Measurements from ENCODE around the gene FAM227B.
"Not testable (repeated sequence)": the region's sequence is repeated elsewhere in the genome, so short reads cannot be mapped to it uniquely, and the experiment has no call there.

FAM227B gene

GRCh38 chr15:49620658-49621368, at the start of gene FAM227B, which contains the start of gene DTWD1:
Gene FAM227B (minus strand): TSS chr15:49620818. CDS start chr15:49615171, 5,647 bp downstream.
Gene DTWD1 (plus strand): TSS chr15:49621048. CDS start chr15:49625168, 4,120 bp downstream.
- Mint-ChIP-seq H3K27me3 (no peaks in the 10 kb centered on the region), H3K36me3 (peaks cover 17% of the 10 kb centered on the region), H3K4me3 (peak within 1 kb of the TSS; percentile 96), H3K9me3 (ENCODE audit: low read depth) (no peaks in the 10 kb centered on the region), H3K4me1 (ENCODE audit: low read depth) (peaks cover 47% of the 10 kb centered on the region), H3K27ac (peak within 1 kb of the TSS; percentile 94)

- H3K27me3 Mint-ChIP-seq: peaks cover 3% of the 10 kb centered on the region
- no peaks in the 10 kb centered on the region for H3K4me1 Mint-ChIP-seq (ENCODE audit: low read depth)
- H3K9me3 Mint-ChIP-seq (ENCODE audit: low read depth): no peaks in the 10 kb centered on the region
- H3K36me3 Mint-ChIP-seq: no peaks in the 10 kb centered on the region
- H3K4me3 Mint-ChIP-seq: no peak overlapping the region
- no peak overlapping the region for H3K27ac Mint-ChIP-seq
Measured at GRCh38 chr15:49669288-49669687, 48.7 kb upstream of the FAM227B start.

- not testable (repeated sequence) for H3K36me3 Mint-ChIP-seq; H3K9me3 Mint-ChIP-seq (ENCODE audit: low read depth); H3K4me1 Mint-ChIP-seq (ENCODE audit: low read depth); H3K4me3 Mint-ChIP-seq; H3K27me3 Mint-ChIP-seq; H3K27ac Mint-ChIP-seq
Measured at GRCh38 chr15:49666486-49666885, 45.9 kb upstream of the FAM227B start.

GRCh38 chr15:49664716-49665115, 44.1 kb upstream of the FAM227B start:
- Mint-ChIP-seq H3K4me1 (ENCODE audit: low read depth) (no peaks in the 10 kb centered on the region), H3K36me3 (no peaks in the 10 kb centered on the region)

GRCh38 chr15:49656734-49657133, 36.1 kb upstream of the FAM227B start:
- H3K27me3 Mint-ChIP-seq: peaks cover 17% of the 10 kb centered on the region
- H3K4me1 Mint-ChIP-seq (ENCODE audit: low read depth): no peaks in the 10 kb centered on the region
- no peak overlapping the region for H3K4me3 Mint-ChIP-seq
- H3K36me3 Mint-ChIP-seq: peaks cover 4% of the 10 kb centered on the region
- H3K9me3 Mint-ChIP-seq (ENCODE audit: low read depth): peaks cover 9% of the 10 kb centered on the region
- H3K27ac Mint-ChIP-seq: no peak overlapping the region

More at GRCh38 chr15:49664716-49665115, 44.1 kb upstream of the FAM227B start:
- Mint-ChIP-seq H3K27me3 (peaks cover 11% of the 10 kb centered on the region), H3K27ac (no peak overlapping the region), H3K9me3 (ENCODE audit: low read depth) (no peaks in the 10 kb centered on the region), H3K4me3 (no peak overlapping the region)

GRCh38 chr15:49652922-49653321, 32.3 kb upstream of the FAM227B start:
- Mint-ChIP-seq H3K36me3 (peaks cover 1% of the 10 kb centered on the region), H3K4me1 (ENCODE audit: low read depth) (no peaks in the 10 kb centered on the region), H3K27ac (no peak overlapping the region), H3K4me3 (no peak overlapping the region), H3K9me3 (ENCODE audit: low read depth) (peaks cover 9% of the 10 kb centered on the region), H3K27me3 (peaks cover 2% of the 10 kb centered on the region)

- peaks cover 9% of the 10 kb centered on the region for H3K9me3 Mint-ChIP-seq (ENCODE audit: low read depth)
- no peak overlapping the region for H3K4me3 Mint-ChIP-seq
- H3K27me3 Mint-ChIP-seq: no peaks in the 10 kb centered on the region
- H3K4me1 Mint-ChIP-seq (ENCODE audit: low read depth): no peaks in the 10 kb centered on the region
- H3K36me3 Mint-ChIP-seq: no peaks in the 10 kb centered on the region
- no peak overlapping the region for H3K27ac Mint-ChIP-seq
Measured at GRCh38 chr15:49650676-49651075, 30.1 kb upstream of the FAM227B start.

- Mint-ChIP-seq H3K27me3 (no peaks in the 10 kb centered on the region), H3K9me3 (ENCODE audit: low read depth) (peaks cover 9% of the 10 kb centered on the region), H3K27ac (no peak overlapping the region), H3K4me1 (ENCODE audit: low read depth) (no peaks in the 10 kb centered on the region), H3K4me3 (no peak overlapping the region), H3K36me3 (no peaks in the 10 kb centered on the region)
Measured at GRCh38 chr15:49649987-49650386, 29.4 kb upstream of the FAM227B start.

GRCh38 chr15:49646891-49647290, 26.3 kb upstream of the FAM227B start:
- Mint-ChIP-seq H3K4me1 (ENCODE audit: low read depth) (peaks cover 3% of the 10 kb centered on the region), H3K27ac (no peak overlapping the region)

GRCh38 chr15:49645941-49646340, 25.3 kb upstream of the FAM227B start:
- Mint-ChIP-seq H3K27me3 (no peaks in the 10 kb centered on the region), H3K27ac (no peak overlapping the region), H3K4me1 (ENCODE audit: low read depth) (peaks cover 5% of the 10 kb centered on the region), H3K9me3 (ENCODE audit: low read depth) (no peaks in the 10 kb centered on the region), H3K36me3 (peaks cover 7% of the 10 kb centered on the region), H3K4me3 (no peak overlapping the region)

More at GRCh38 chr15:49646891-49647290, 26.3 kb upstream of the FAM227B start:
- Mint-ChIP-seq H3K27me3 (no peaks in the 10 kb centered on the region), H3K36me3 (peaks cover 2% of the 10 kb centered on the region), H3K9me3 (ENCODE audit: low read depth) (no peaks in the 10 kb centered on the region), H3K4me3 (no peak overlapping the region)

GRCh38 chr15:49645277-49645676, 24.7 kb upstream of the FAM227B start:
- Mint-ChIP-seq H3K27ac (no peak overlapping the region), H3K9me3 (ENCODE audit: low read depth) (no peaks in the 10 kb centered on the region), H3K4me1 (ENCODE audit: low read depth) (peaks cover 5% of the 10 kb centered on the region), H3K36me3 (peaks cover 7% of the 10 kb centered on the region), H3K27me3 (no peaks in the 10 kb centered on the region), H3K4me3 (no peak overlapping the region)

- H3K27ac Mint-ChIP-seq: no peak overlapping the region
- H3K9me3 Mint-ChIP-seq (ENCODE audit: low read depth): no peaks in the 10 kb centered on the region
- peaks cover 5% of the 10 kb centered on the region for H3K4me1 Mint-ChIP-seq (ENCODE audit: low read depth)
- peaks cover 7% of the 10 kb centered on the region for H3K36me3 Mint-ChIP-seq
- H3K4me3 Mint-ChIP-seq: no peak overlapping the region
- H3K27me3 Mint-ChIP-seq: no peaks in the 10 kb centered on the region
Measured at GRCh38 chr15:49644364-49644794, 23.8 kb upstream of the FAM227B start.

GRCh38 chr15:49637857-49638256, 17.2 kb upstream of the FAM227B start:
- no peaks in the 10 kb centered on the region for H3K27me3 Mint-ChIP-seq
- peaks cover 3% of the 10 kb centered on the region for H3K4me1 Mint-ChIP-seq (ENCODE audit: low read depth)
- H3K4me3 Mint-ChIP-seq: no peak overlapping the region
- peaks cover 9% of the 10 kb centered on the region for H3K36me3 Mint-ChIP-seq
- no peak overlapping the region for H3K27ac Mint-ChIP-seq
- H3K9me3 Mint-ChIP-seq (ENCODE audit: low read depth): no peaks in the 10 kb centered on the region

- Mint-ChIP-seq H3K4me1 (ENCODE audit: low read depth) (peaks cover 9% of the 10 kb centered on the region), H3K27me3 (no peaks in the 10 kb centered on the region), H3K36me3 (peaks cover 17% of the 10 kb centered on the region), H3K9me3 (ENCODE audit: low read depth) (no peaks in the 10 kb centered on the region), H3K27ac (no peak overlapping the region), H3K4me3 (no peak overlapping the region)
Measured at GRCh38 chr15:49628379-49628778, 7.8 kb upstream of the FAM227B start.

- Mint-ChIP-seq H3K9me3 (ENCODE audit: low read depth) (no peaks in the 10 kb centered on the region), H3K4me3 (no peak overlapping the region), H3K4me1 (ENCODE audit: low read depth) (peaks cover 18% of the 10 kb centered on the region), H3K27me3 (no peaks in the 10 kb centered on the region), H3K27ac (no peak overlapping the region), H3K36me3 (peaks cover 18% of the 10 kb centered on the region)
Measured at GRCh38 chr15:49627407-49627877, 6.8 kb upstream of the FAM227B start.

Measured in activated naive CD8-positive, alpha-beta T cell (primary cell).